PC-3 (cell line): ENCODE data around the gene DDX10. TPM values are rescaled to one million over a fixed set of nuclear protein-coding genes. Genes with fewer than 3 reads are reported as not detected.

Experiments used
- ATAC-seq: fragments of 200-7000 bp; cut with Tn5 transposase; 2 replicates; pipeline ENCODE4 v1.9.1; 2020; ENCODE audit warnings: mild to moderate bottlenecking, moderate library complexity
- BruUV-seq: library from RNA; stranded (reverse); fragments of 400-500 nt; replicated peaks from 2 replicates; lab custom pipeline; 2021; lab: Mats Ljungman, UMichigan
- CTCF ChIA-PET: fragments of 300-600 bp; sonication (Branson Sonifier 250); formaldehyde crosslinking; loops from one replicate; lab custom pipeline; 2022; ENCODE audit warnings: antibody characterized with exemption; lab: Charles Lee
- POLR2A ChIA-PET: fragments of 300-600 bp; sonication (Branson Sonifier 250); formaldehyde crosslinking; loops from one replicate; lab custom pipeline; 2022; ENCODE audit warnings: antibody characterized with exemption; ENCODE audit not compliant: unreplicated experiment; lab: Charles Lee
- DNase-seq: peaks from one replicate; pipeline ENCODE4 v3.0.0-alpha.2; 2015
- H2AFZ ChIP-seq: fragments of 300-600 bp; sonication (generic); 2 replicates; pipeline ENCODE4 v1.6.0; 2016; ENCODE audit warnings: antibody characterized with exemption, low read length
- H3F3A ChIP-seq: fragments of 300-600 bp; sonication (generic); one replicate; pipeline ENCODE4 v1.6.0; 2017; ENCODE audit warnings: antibody characterized with exemption, low read length, control low read depth, mild to moderate bottlenecking; ENCODE audit not compliant: unreplicated experiment
- H3K27ac ChIP-seq: fragments of 300-600 bp; sonication (generic); 2 replicates; pipeline ENCODE4 v1.5.1; 2016; ENCODE audit warnings: mild to moderate bottlenecking, low read length
- H3K27me3 ChIP-seq: fragments of 300-600 bp; sonication (generic); 2 replicates; pipeline ENCODE4 v1.6.1; 2016; ENCODE audit warnings: low read length, mixed read lengths
- H3K36me3 ChIP-seq: fragments of 300-600 bp; sonication (generic); 2 replicates; pipeline ENCODE4 v1.6.1; 2016; ENCODE audit warnings: low read depth, mixed run types, low read length, mixed read lengths
- H3K4me1 ChIP-seq: fragments of 300-600 bp; sonication (generic); 2 replicates; pipeline ENCODE4 v1.5.1; 2016; ENCODE audit warnings: low read length; ENCODE audit not compliant: insufficient read depth
- H3K4me2 ChIP-seq: fragments of 300-600 bp; sonication (generic); 2 replicates; pipeline ENCODE4 v1.6.0; 2016; ENCODE audit warnings: low read length
- H3K4me3 ChIP-seq: fragments of 300-600 bp; sonication (generic); 2 replicates; pipeline ENCODE4 v1.5.1; 2016; ENCODE audit warnings: mild to moderate bottlenecking, low read length, mixed read lengths
- H3K79me2 ChIP-seq: fragments of 300-600 bp; sonication (generic); 2 replicates; pipeline ENCODE4 v1.6.1; 2017; ENCODE audit warnings: low read length, mixed read lengths
- H3K9ac ChIP-seq: fragments of 300-600 bp; sonication (generic); 2 replicates; pipeline ENCODE4 v1.6.0; 2016; ENCODE audit warnings: mild to moderate bottlenecking, low read length
- H3K9me2 ChIP-seq: fragments of 300-600 bp; sonication (generic); replicated peaks from 2 replicates; pipeline ENCODE4 v1.6.1; 2016; ENCODE audit warnings: mixed run types, low read length, mixed read lengths
- H3K9me3 ChIP-seq: fragments of 300-600 bp; sonication (generic); 2 replicates; pipeline ENCODE4 v1.6.1; 2016; ENCODE audit warnings: low read length, mixed read lengths
- H4K20me1 ChIP-seq: fragments of 300-600 bp; sonication (generic); 2 replicates; pipeline ENCODE4 v1.6.1; 2016; ENCODE audit warnings: low read length, mixed read lengths
- EZH2 ChIP-seq: fragments of 300-600 bp; sonication (generic); IDR thresholded peaks from one replicate; pipeline ENCODE4 v1.6.1; 2017; ENCODE audit warnings: antibody characterized with exemption, mild to moderate bottlenecking, low read length; ENCODE audit not compliant: unreplicated experiment
- EZH2phosphoT487 ChIP-seq: fragments of 300-600 bp; sonication (generic); IDR thresholded peaks from 2 replicates; pipeline ENCODE4 v1.6.1; 2018; ENCODE audit warnings: mild to moderate bottlenecking, antibody characterized with exemption, low read length, borderline replicate concordance
- intact Hi-C: fragments of 100-400 bp; cut with micrococcal nuclease; formaldehyde crosslinking; loops from 2 replicates; pipeline ENCODE4 v1.9.0; 2023
- total RNA-seq: library from RNA; depleted of rRNA; stranded (reverse); fragments of >200 nt; gene quantifications from 2 replicates; pipeline ENCODE4 v1.2.3, GENCODE V29; 2014
- TF ChIP-seq, protein P1 (sequence below): fragments of 300-600 bp; sonication (generic); conservative IDR thresholded peaks from 2 replicates; pipeline ENCODE4 v1.5.1; 2017; ENCODE audit warnings: antibody characterized with exemption, low read depth, mild to moderate bottlenecking, low read length

Gene DDX10
- total RNA-seq, 1 experiment from 2014 or later, result 55.2 TPM

GRCh38 chr11:108748968-108749367, 84.1 kb downstream of the DDX10 start:
- ATAC-seq (no peak), DNase-seq (no peak)
- H3K36me3 ChIP-seq, result no peaks in the 10 kb centered on the region; the same call in none of the 2 replicates
- H3K9me3 ChIP-seq, result no peaks in the 10 kb centered on the region
- no peak overlapping the region for H3K4me3 ChIP-seq
- ChIA-PET CTCF (no interaction called here), POLR2A (no interaction called here)
- no TSS peak for BruUV-seq
- no peaks in the 10 kb centered on the region for H4K20me1 ChIP-seq
- TF ChIP-seq EZH2, result no peak
- TF ChIP-seq, protein P1, sequence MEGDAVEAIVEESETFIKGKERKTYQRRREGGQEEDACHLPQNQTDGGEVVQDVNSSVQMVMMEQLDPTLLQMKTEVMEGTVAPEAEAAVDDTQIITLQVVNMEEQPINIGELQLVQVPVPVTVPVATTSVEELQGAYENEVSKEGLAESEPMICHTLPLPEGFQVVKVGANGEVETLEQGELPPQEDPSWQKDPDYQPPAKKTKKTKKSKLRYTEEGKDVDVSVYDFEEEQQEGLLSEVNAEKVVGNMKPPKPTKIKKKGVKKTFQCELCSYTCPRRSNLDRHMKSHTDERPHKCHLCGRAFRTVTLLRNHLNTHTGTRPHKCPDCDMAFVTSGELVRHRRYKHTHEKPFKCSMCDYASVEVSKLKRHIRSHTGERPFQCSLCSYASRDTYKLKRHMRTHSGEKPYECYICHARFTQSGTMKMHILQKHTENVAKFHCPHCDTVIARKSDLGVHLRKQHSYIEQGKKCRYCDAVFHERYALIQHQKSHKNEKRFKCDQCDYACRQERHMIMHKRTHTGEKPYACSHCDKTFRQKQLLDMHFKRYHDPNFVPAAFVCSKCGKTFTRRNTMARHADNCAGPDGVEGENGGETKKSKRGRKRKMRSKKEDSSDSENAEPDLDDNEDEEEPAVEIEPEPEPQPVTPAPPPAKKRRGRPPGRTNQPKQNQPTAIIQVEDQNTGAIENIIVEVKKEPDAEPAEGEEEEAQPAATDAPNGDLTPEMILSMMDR, result no peak
- TF ChIP-seq EZH2phosphoT487, result no peak
- no peak overlapping the region for H3K27ac ChIP-seq
- H2AFZ ChIP-seq, result no peak overlapping the region
- no peak overlapping the region for H3K4me2 ChIP-seq
- no peaks in the 10 kb centered on the region for H3K9me2 ChIP-seq
- H3F3A ChIP-seq, result no peaks in the 10 kb centered on the region
- intact Hi-C loops, result no loop called here
- H3K27me3 ChIP-seq, result no peaks in the 10 kb centered on the region
- H3K9ac ChIP-seq, result no peak overlapping the region
- peaks cover 21% of the 10 kb centered on the region for H3K79me2 ChIP-seq
- H3K4me1 ChIP-seq, result peaks cover 10% of the 10 kb centered on the region; the same call in 1 of the 2 replicates

DNA sequence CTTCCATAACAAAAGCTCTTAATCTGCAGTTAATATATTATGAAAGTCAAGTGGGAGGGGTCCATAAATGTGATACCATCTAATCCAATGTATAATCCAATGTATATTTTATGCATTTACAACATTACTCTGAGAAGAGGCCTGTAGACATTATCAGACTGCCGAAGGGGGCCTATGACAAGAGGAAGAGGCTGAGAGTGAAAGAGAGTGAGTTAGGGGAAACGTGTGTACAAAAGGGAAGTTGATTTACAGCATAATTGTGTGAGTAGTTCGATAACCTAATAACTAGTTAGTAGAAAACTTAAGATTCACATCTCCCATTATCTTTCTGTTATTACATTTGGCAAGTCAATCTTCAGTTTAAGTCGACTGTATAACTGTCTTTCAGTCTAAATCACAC, 86.6 kb downstream of the DDX10 start:
- Histone ChIP-seq H4K20me1 (no peaks in the 10 kb centered on the region), H3K27me3 (no peaks in the 10 kb centered on the region), H3K4me3 (no peak overlapping the region), H3K27ac (no peak overlapping the region), H3K36me3 (no peaks in the 10 kb centered on the region; the same call in 1 of the 2 replicates), H3K9me2 (no peaks in the 10 kb centered on the region), H3K9ac (no peak overlapping the region), H3K9me3 (no peaks in the 10 kb centered on the region), H3F3A (no peaks in the 10 kb centered on the region), H3K4me1 (peaks cover 18% of the 10 kb centered on the region; the same call in 1 of the 2 replicates), H3K4me2 (no peak overlapping the region), H3K79me2 (peaks cover 38% of the 10 kb centered on the region), H2AFZ (no peak overlapping the region)
- ChIA-PET POLR2A (no interaction called here), CTCF (no interaction called here)
- intact Hi-C loops, result no loop called here
- TF ChIP-seq, protein P1, result no peak
- TF ChIP-seq EZH2 (no peak), EZH2phosphoT487 (no peak)
- no peak for DNase-seq
- ATAC-seq, result no peak
- BruUV-seq, result no TSS peak

DNA sequence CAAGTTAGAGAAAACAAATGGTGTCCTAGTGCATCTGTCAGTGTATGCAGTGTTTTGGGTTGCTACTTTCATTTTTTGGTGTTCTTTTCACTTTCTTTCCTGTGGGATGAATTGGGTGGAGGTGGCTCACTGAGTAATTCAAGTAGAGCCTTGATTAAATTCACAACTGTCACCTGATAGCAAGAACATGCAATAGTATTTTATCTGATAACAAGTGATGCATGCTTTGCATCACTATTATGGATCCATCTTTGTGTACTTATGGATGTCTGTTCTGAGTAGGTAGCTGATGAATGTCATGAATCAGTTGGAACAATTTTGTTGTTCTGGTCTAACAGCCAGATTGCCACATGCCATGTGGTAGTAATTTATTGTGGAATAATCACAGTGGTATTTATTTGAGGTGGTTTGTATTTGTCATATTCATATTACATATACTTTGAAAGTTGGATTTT, 87.5 kb downstream of the DDX10 start:
- intact Hi-C loops, result no loop called here
- peak; percentile 25; the same call in 1 of the 2 replicates for ATAC-seq
- H3K36me3 ChIP-seq, result no peaks in the 10 kb centered on the region
- H3K27ac ChIP-seq, result no peak overlapping the region
- H3F3A ChIP-seq, result no peaks in the 10 kb centered on the region
- ChIA-PET POLR2A (no interaction called here), CTCF (no interaction called here)
- no peaks in the 10 kb centered on the region for H3K9me2 ChIP-seq
- H3K4me2 ChIP-seq, result peak overlapping the region; percentile 1
- H3K27me3 ChIP-seq, result no peaks in the 10 kb centered on the region
- no peaks in the 10 kb centered on the region for H3K9me3 ChIP-seq
- H3K4me1 ChIP-seq, result peaks cover 21% of the 10 kb centered on the region; the same call in 1 of the 2 replicates
- H3K4me3 ChIP-seq, result no peak overlapping the region
- no peak overlapping the region for H3K9ac ChIP-seq
- DNase-seq, result peak; percentile 60
- no peak for TF ChIP-seq EZH2phosphoT487
- TF ChIP-seq EZH2, result no peak
- TF ChIP-seq, protein P1, result no peak
- H4K20me1 ChIP-seq, result no peaks in the 10 kb centered on the region
- no TSS peak for BruUV-seq
- H3K79me2 ChIP-seq, result peaks cover 47% of the 10 kb centered on the region
- H2AFZ ChIP-seq, result no peak overlapping the region
